SK-N-MC (cell line): Measurements from ENCODE around the gene PAM16.
"Not testable (repeated sequence)": the region's sequence is repeated elsewhere in the genome, so short reads cannot be mapped to it uniquely, and the experiment has no call there.

Source experiments
- DNase-seq: peaks from one replicate; pipeline ENCODE4 v3.0.0-alpha.2; 2011; ENCODE audit warnings: low read depth, low spot score
- H3K27ac ChIP-seq: fragments of 200-600 bp; sonication (generic); 2 replicates; pipeline ENCODE4 v1.5.1; 2016; ENCODE audit warnings: mixed run types
- H3K36me3 ChIP-seq: fragments of 200-600 bp; sonication (generic); 2 replicates; pipeline ENCODE4 v1.6.1; 2017; ENCODE audit warnings: antibody characterized with exemption, low read length, mixed read lengths; ENCODE audit not compliant: insufficient read depth
- H3K4me3 ChIP-seq: fragments of 200-600 bp; sonication (generic); 2 replicates; pipeline ENCODE4 v1.5.1; 2016
- H3K9ac ChIP-seq: fragments of 200-600 bp; sonication (generic); 2 replicates; pipeline ENCODE4 v1.8.0; 2017; ENCODE audit warnings: mixed run types, mixed read lengths; ENCODE audit not compliant: insufficient read length
- H3K9me3 ChIP-seq: fragments of 200-600 bp; sonication (generic); 2 replicates; pipeline ENCODE4 v1.6.1; 2017; ENCODE audit warnings: low read depth, mild to moderate bottlenecking, antibody characterized with exemption, low read length, moderate library complexity, mixed read lengths
- EZH2 ChIP-seq: fragments of 200-600 bp; sonication (generic); IDR thresholded peaks from one replicate; pipeline ENCODE4 v1.6.1; 2017; ENCODE audit warnings: antibody characterized with exemption
- FOXP2 ChIP-seq: optimal IDR thresholded peaks from 2 replicates; pipeline ENCODE3; 2011; ENCODE audit warnings: mild to moderate bottlenecking, moderate library complexity; ENCODE audit not compliant: insufficient read depth; ENCODE audit errors: extremely low read length, control extremely low read depth
- POLR2AphosphoS5 ChIP-seq: IDR thresholded peaks from 2 replicates; pipeline ENCODE4 v1.6.1; 2012; ENCODE audit warnings: mild to moderate bottlenecking, low read depth, low read length, borderline replicate concordance

The PAM16 gene

GRCh38 chr16:4350787-4351659 is at the start of gene PAM16:
Gene PAM16 (minus strand): TSS chr16:4351321. CDS start chr16:4351234, 87 bp downstream.
- H3K9me3 ChIP-seq = no peaks in the 10 kb centered on the region
- peak within 1 kb of the TSS; percentile 93 for H3K9ac ChIP-seq
- TF ChIP-seq POLR2AphosphoS5 (peak; percentile 76), EZH2 (no peak)
- DNase-seq = peak; percentile 60
- peak within 1 kb of the TSS; percentile 86 for H3K4me3 ChIP-seq
- peaks cover 8% of the 10 kb centered on the region; the same call in 1 of the 2 replicates for H3K36me3 ChIP-seq
- peak within 1 kb of the TSS; percentile 76 for H3K27ac ChIP-seq

DNA sequence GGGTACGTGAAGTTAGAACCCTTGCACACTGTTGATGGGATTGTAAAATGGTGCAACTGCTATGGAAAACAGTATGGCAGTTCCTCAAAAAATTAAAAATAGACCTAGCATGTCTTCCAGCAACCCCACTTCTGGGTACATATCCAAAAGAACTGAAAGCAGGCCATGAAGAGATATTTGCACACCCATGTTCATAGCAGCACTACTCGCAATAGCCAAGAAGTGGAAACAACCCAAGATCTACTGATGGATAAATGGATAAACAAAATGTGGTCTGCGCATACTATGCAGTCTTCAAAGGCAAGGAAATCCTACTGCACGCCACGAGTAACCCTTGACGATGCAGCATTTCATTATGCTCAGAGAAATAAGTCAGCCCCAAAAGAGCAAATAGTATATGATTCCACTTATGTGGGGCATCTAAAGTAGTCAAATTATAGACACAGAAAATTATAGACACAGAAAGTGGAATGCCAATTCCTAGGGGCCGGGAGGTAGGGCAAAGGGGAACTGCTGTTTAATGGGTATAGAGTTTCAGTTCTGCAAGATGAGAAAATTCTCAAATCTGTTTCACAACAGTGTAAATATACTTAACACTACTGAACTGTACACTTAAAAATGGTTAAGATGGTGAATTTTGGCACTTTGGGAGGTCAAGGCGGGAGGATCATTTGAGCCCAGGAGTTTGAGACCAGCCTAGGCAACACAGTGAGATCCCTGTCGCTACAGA is 48.0 kb upstream of the PAM16 start:
- Histone ChIP-seq H3K4me3 (no peak overlapping the region), H3K27ac (no peak overlapping the region), H3K9ac (no peak overlapping the region), H3K36me3 (no peaks in the 10 kb centered on the region), H3K9me3 (no peaks in the 10 kb centered on the region)
- no peak for DNase-seq
- TF ChIP-seq EZH2 = no peak
- no peak for TF ChIP-seq POLR2AphosphoS5
- TF ChIP-seq FOXP2 = no peak

- H3K4me3 ChIP-seq = no peak overlapping the region
- no peaks in the 10 kb centered on the region for H3K9me3 ChIP-seq
- no peak for TF ChIP-seq POLR2AphosphoS5
- TF ChIP-seq FOXP2 = no peak
- no peak for TF ChIP-seq EZH2
- H3K9ac ChIP-seq = no peak overlapping the region
- no peaks in the 10 kb centered on the region for H3K36me3 ChIP-seq
- H3K27ac ChIP-seq = peak overlapping the region; percentile 76
- no peak for DNase-seq
Measured at GRCh38 chr16:4395055-4395726, 44.1 kb upstream of the PAM16 start.

DNA sequence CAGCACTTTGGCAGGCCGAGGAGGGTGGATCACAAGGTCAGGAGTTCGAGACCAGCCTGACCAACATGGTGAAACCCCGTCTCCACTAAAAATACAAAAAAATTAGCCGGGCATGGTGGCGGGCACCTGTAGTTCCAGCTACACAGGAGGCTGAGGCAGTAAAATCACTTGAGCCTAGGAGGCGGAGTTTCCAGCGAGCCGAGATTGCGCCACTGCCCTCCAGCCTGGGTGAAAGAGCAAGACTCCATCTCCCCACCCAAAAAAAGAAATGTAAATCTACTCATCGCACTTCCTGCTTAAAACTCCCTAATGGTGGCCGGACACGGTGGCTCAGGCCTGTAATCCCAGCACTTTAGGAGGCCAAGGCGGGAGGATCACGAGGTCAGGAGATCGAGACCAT is 42.7 kb upstream of the PAM16 start:
- H3K27ac ChIP-seq = peak overlapping the region; percentile 95
- not testable (repeated sequence) for DNase-seq, H3K36me3 ChIP-seq

GRCh38 chr16:4393240-4393600 is 42.1 kb upstream of the PAM16 start:
- H3K4me3 ChIP-seq = peak overlapping the region; percentile 68; the same call in 1 of the 2 replicates
- no peak overlapping the region for H3K9ac ChIP-seq
- H3K27ac ChIP-seq = peak overlapping the region; percentile 95

More for the DNA sequence above, 42.7 kb upstream of the PAM16 start:
- not testable (repeated sequence) for H3K9me3 ChIP-seq, H3K9ac ChIP-seq, H3K4me3 ChIP-seq

DNA sequence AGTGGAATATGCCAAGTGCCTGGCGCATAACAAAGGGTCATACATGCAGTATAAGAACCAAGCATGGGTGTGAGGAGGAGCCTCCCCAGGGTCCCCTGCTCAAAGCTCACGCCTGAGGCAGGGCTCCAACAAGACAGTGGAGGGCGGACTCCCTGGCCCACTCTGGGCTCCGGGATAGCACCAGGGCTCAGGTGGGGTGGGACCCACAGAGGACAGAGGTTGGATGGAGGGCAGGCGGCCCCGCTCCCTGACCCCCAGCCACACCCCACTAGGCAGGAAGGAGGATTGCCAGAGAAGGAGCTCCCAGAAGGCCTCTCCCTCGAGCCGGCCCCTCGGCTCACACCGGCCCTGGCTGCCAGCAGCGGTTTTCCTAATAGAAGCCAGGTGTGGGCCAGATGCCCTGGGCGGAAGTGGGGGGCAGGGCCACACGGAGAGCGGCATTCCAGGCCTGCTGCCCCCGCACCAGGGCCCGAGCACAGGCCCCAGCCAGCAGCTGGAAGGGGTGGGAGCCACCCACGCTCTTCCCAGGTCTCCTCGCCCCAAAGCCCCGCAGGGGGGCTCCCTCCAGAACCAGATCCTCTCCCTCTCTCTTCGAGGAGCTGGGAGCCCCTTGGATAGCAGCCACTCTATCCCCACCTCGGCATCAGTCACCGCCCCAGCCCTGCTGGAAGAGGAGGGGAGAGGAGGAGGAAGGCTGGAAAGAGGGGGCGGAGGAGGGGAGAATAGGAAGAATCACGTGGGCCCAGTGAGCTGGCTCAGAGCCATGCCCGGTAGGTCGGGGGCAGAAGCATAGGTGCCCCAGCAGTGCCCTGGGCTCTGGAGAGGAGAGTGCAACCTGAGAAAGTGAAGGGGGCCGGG is 41.5 kb upstream of the PAM16 start:
- no peak for DNase-seq
- H3K27ac ChIP-seq = peak overlapping the region; percentile 95
- H3K36me3 ChIP-seq = no peaks in the 10 kb centered on the region
- TF ChIP-seq EZH2 (no peak), POLR2AphosphoS5 (peak; percentile 29; the same call in 1 of the 2 replicates)
- H3K9ac ChIP-seq = peak overlapping the region; percentile 67
- peak overlapping the region; percentile 68 for H3K4me3 ChIP-seq
- no peaks in the 10 kb centered on the region for H3K9me3 ChIP-seq

More at GRCh38 chr16:4393240-4393600, 42.1 kb upstream of the PAM16 start:
- TF ChIP-seq EZH2 (no peak), FOXP2 (no peak), POLR2AphosphoS5 (no peak)
- H3K36me3 ChIP-seq = no peaks in the 10 kb centered on the region
- DNase-seq = no peak
- H3K9me3 ChIP-seq = no peaks in the 10 kb centered on the region

DNA sequence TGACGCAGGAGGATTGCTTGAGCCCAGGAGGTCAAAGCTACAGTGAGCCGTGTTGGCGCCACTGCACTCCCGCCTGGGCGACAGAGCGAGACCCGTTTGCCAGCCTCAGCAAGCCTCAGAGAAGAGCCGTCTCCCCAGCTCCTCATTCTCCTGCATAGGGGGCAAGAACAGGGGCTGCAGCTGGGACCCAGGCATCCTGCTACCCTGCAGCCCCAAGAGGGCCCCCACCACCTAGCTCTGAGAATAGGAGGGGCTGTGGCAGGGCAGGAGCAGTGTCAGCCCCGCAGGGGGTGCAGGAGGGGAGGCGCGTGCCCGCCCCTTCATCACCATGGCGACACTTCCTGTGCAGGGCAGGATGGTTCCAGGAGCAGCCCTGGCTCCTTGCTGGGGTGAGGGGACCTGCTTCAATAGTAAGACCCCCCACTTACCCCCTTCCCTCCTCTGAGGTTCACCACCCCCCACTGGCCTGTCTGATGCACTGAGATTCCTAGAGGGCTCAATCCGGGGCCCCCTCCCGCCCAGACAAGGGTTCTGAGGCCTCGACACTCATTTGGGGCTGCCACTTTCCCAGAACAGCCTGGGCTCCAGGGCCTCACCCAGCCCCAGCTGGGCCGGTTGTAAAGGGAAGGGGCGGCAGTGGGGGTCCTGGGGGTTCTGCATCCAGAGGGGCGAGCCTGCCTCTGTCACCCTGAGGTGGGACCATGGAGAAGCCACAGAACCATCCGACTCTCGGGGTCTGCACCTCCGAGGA is 40.7 kb upstream of the PAM16 start:
- Histone ChIP-seq H3K36me3 (no peaks in the 10 kb centered on the region), H3K9me3 (no peaks in the 10 kb centered on the region), H3K27ac (peak overlapping the region; percentile 95), H3K9ac (peak overlapping the region; percentile 67), H3K4me3 (peak overlapping the region; percentile 68)
- no peak for TF ChIP-seq FOXP2
- no peak for DNase-seq
